CD4-positive, alpha-beta T cell treated with Interleukin-12 subunit alpha and Interleukin-12 subunit beta, for 1 hour (primary cell): ENCODE measurements around the gene PXMP2.

Source experiments
- DNase-seq: peaks from one replicate; pipeline ENCODE4 v3.0.0-alpha.2; 2020

PXMP2 gene

GRCh38 chr12:132687211-132688164 is at the start of gene PXMP2, which contains the start of gene POLE:
PXMP2 (plus strand) TSS chr12:132687587; CDS start chr12:132687671, 84 bp downstream.
POLE (minus strand) TSS chr12:132687342; CDS start chr12:132687315, 27 bp downstream.
- DNase-seq, result peak; percentile 95

DNA sequence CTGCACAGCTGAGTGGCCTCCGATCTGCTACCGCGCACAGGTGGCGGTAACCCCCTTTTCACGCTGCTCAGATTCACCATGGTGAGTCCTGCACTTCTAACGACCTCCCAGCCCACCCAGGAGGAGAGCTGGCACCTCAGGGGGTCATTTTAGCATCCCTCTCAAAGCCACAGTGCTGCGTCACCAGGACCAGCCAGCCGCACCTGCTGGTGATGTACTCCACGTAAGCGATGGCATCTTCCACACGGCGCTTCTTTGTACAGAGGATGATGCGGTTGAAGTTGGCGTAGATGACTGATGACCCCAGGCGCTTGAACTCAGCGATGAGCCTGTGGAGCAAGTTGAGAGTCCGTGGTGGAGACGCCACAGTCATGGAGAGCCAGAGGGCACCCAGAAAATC is 49.6 kb upstream of the PXMP2 start:
- no peak for DNase-seq

- no peak for DNase-seq
Observed at GRCh38 chr12:132638541-132639408, 48.6 kb upstream of the PXMP2 start.

- no peak for DNase-seq
Observed at GRCh38 chr12:132639956-132640520, 47.3 kb upstream of the PXMP2 start.

- DNase-seq, result no peak
Observed at GRCh38 chr12:132640936-132641335, 46.5 kb upstream of the PXMP2 start.

DNA sequence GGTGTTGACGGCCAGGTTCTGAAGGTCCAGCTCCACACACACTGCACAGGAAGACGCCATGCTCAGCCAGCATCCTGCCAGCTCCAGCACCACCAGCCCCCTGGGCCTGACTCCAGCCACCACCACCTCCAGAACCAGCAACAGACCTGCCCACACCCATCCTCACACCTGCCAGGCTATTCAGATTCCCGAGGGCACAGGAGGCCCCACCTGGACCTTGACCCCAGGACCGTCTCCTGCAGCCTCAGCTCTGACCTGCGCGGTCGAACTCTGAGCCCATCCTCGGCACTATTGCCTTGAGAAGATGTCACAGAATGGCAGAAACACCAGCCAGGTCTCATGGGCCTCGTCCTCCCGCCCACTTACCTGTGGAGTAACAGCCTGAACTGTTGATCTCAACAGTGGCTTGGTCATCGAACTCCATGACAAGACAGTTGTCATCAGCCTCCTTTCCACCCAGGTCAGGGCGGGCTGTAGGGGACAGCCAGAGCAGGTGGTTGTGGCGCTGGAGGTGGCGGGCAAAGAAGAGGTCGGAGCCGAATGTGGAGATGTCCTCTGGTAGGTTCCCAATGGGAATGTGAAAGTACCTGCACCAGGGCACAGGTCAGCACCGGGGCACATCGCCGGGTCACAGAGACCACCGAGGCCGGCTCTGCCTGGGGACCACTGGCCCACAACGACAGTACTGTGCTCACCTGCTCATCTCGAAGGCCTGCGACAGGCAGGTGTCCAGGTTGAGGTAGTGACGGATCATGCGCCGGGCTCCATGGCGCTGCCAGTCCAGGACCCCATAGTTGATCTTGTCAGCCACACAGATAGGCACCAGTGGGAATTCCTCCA is 45.4 kb upstream of the PXMP2 start:
- DNase-seq, result no peak

GRCh38 chr12:132642846-132643835 is 44.2 kb upstream of the PXMP2 start:
- no peak for DNase-seq

DNA sequence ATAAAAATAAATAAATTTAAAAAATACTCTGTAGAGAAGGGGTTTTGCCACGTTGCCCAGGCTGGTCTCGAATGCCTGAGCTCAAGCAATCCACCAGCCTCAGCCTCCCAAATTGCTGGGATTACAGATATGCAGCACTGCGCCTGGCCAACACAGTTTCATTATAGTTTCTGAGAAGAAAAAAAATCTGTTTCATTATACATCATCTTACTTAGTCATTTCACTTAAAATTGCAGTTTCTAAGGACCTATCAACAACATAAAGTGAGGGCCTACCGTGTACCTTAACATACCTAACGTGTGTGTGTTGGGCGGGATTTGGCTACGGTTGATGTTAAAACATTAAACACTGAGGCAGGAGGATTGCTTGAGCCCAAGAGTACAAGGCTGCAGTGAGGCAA is 40.5 kb upstream of the PXMP2 start:
- no peak for DNase-seq

GRCh38 chr12:132647858-132648257 is 39.5 kb upstream of the PXMP2 start:
- no peak for DNase-seq

- DNase-seq, result no peak
Observed at GRCh38 chr12:132648616-132649225, 38.7 kb upstream of the PXMP2 start.

GRCh38 chr12:132649226-132649945 is 38.0 kb upstream of the PXMP2 start:
- DNase-seq, result no peak

- DNase-seq, result no peak
Observed at GRCh38 chr12:132651444-132652100, 35.8 kb upstream of the PXMP2 start.

DNA sequence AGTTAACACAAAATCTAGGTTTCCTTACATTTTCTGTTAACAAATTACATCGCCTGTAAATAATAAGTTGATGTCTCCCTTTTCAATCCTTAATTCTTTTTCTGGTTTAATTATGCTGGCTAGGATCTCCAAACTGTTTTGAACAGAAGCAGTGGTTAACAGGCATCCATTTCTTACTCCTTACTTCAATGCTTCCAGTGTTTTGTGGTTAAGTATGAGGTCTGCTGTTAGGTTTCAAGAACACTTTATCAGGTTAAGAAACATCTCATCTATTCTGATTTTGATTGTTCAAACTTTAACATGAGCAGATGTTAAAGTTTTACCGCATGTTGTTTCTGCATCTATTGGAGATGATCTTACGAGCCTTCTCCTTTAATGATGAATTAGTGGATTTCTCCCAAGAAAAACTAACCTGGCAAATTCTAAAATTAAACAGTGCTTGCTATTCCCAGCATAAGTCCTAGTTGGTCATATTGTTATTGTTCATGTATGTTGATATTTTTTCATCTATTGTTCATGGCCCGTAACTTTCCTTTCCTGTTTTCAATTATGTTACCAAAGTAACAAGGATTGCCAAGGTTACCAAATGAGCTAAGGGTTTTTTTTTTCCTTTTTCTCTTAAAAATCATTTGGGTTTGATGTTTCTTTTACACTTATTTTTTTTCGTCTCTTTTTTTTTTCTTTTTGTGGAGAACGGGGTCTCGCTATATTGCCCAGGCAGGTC is 33.7 kb upstream of the PXMP2 start:
- no peak for DNase-seq

DNA sequence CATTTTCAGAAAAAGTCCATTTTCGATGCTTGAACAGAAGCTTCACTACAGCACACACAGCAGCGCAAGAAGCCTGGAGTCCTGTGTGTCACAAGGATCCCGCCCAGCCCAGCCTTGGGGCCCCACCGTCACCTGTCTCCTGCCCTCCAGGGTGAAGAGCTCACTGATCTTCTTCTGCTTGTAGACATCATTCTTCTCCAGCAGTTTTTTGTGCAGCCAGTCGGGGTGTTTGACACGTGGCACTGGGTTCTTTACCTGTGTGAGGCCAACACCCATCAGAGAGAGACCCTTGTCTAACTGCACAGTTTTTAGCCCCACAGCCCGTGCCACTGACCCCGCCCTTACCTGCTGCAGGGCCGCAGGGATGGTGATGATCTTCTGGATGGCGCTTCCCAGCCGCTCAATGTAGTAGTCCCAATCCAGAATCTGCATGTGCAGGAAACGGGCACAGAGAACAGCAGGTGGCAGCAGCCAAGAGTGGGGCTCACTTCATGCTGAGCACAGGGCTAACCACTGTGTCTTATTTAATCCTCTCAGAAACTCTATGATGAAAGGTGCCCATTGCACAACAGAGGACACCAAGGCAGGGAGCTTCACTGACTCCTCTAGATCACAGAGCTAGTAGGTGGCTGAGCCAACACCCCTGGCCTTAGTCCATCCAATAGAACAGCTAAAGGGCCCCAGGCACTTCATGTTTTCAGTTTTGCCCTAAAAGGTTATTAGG is 30.2 kb upstream of the PXMP2 start:
- DNase-seq, result no peak

DNA sequence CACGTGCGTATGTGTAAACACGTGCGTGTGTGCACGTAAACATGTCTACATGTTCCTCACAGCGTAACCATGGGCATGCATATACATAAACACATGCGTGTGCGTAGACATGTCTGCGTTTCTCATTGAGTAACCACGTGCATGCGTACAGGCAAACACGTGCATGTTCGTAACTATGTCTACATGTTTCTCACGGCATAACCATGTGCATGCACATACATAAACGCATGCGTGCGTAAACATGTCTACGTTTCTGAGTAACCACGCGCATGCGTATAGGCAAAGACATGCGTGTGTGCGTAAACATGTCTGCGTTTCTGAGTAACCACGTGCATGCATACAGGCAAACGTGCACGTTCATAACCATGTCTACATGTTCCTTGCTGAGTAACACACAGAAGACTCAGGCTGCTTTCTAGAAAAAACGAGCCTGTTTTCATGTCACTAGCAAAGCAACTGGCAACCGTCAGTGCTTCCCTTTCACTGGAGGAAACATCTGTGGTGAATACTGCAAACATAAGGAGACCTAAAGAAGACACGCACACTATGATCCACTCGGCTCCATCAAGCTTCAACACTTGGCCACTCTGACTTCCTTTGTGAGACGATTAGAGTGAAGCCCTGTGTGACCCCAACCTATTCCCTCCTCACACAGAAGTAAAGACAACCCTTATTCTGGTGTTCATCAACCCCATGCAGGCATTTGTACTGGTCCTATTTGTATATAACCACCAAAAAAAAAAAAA is 29.1 kb upstream of the PXMP2 start:
- no peak for DNase-seq

DNA sequence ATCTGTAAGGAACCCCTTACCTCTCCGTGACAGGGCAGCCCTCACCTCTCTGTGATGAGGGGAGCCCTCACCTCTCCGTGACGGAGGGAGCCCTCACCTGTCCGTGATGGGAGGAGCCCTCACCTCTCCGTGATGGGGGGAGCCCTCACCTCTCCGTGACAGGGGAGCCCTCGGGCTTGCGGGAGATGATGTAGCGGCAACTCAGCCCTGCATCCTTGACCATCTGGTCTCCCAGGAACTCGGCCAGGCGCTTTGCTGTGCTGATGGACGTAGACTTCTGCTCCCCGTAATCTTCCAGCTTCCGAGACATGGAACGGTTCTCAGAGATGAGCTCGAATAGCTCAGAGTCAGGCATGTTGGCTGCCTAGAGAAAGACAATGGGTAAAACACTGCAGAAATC is 28.2 kb upstream of the PXMP2 start:
- DNase-seq, result no peak

GRCh38 chr12:132660052-132660451 is 27.3 kb upstream of the PXMP2 start:
- no peak for DNase-seq
